GM23248 (cell line): ENCODE measurements around the gene FBXW7. TPM values are rescaled to one million over a fixed set of nuclear protein-coding genes. Genes with fewer than 3 reads are reported as not detected.

Experiments
- DNase-seq: peaks from one replicate; pipeline ENCODE4 v3.0.0-alpha.2; 2015
- H2AFZ ChIP-seq: fragments of 200-600 bp; sonication (generic); 2 replicates; pipeline ENCODE4 v1.6.1; 2016; ENCODE audit warnings: antibody characterized with exemption
- H3F3A ChIP-seq: fragments of 200-600 bp; sonication (generic); 2 replicates; pipeline ENCODE4 v1.6.1; 2016; ENCODE audit warnings: mild to moderate bottlenecking, antibody characterized with exemption, mixed run types; ENCODE audit not compliant: insufficient read depth
- H3K27ac ChIP-seq: fragments of 200-600 bp; sonication (generic); 2 replicates; pipeline ENCODE4 v1.5.1; 2016; ENCODE audit warnings: mild to moderate bottlenecking
- H3K27me3 ChIP-seq: fragments of 200-600 bp; sonication (generic); replicated peaks from 2 replicates; pipeline ENCODE4 v1.6.1; 2016; ENCODE audit warnings: mild to moderate bottlenecking; ENCODE audit not compliant: insufficient read depth
- H3K36me3 ChIP-seq: fragments of 200-600 bp; sonication (generic); 2 replicates; pipeline ENCODE4 v1.6.1; 2016; ENCODE audit warnings: low read depth, mild to moderate bottlenecking
- H3K4me1 ChIP-seq: fragments of 200-600 bp; sonication (generic); 2 replicates; pipeline ENCODE4 v1.6.1; 2016; ENCODE audit warnings: mild to moderate bottlenecking; ENCODE audit not compliant: insufficient read depth
- H3K4me2 ChIP-seq: fragments of 200-600 bp; sonication (generic); one replicate; pipeline ENCODE4 v1.6.1; 2016; ENCODE audit warnings: mild to moderate bottlenecking; ENCODE audit not compliant: unreplicated experiment
- H3K4me3 ChIP-seq: fragments of 200-600 bp; sonication (generic); 2 replicates; pipeline ENCODE4 v1.5.1; 2016; ENCODE audit warnings: mild to moderate bottlenecking
- H3K79me2 ChIP-seq: fragments of 200-600 bp; sonication (generic); 2 replicates; pipeline ENCODE4 v1.6.1; 2016; ENCODE audit warnings: mild to moderate bottlenecking; ENCODE audit not compliant: insufficient read depth
- H3K9ac ChIP-seq: fragments of 200-600 bp; sonication (generic); 2 replicates; pipeline ENCODE4 v1.6.1; 2016; ENCODE audit warnings: mild to moderate bottlenecking
- H3K9me2 ChIP-seq: fragments of 200-600 bp; sonication (generic); 2 replicates; pipeline ENCODE4 v1.6.1; 2016; ENCODE audit warnings: mixed run types, mild to moderate bottlenecking, moderate library complexity; ENCODE audit not compliant: insufficient read depth
- H3K9me3 ChIP-seq: fragments of 200-600 bp; sonication (generic); one replicate; pipeline ENCODE4 v1.6.1; 2017; ENCODE audit warnings: low read depth
- H4K20me1 ChIP-seq: fragments of 200-600 bp; sonication (generic); 2 replicates; pipeline ENCODE4 v1.6.0; 2016; ENCODE audit not compliant: insufficient read depth
- EZH2 ChIP-seq: fragments of 200-600 bp; sonication (generic); IDR thresholded peaks from 2 replicates; pipeline ENCODE4 v1.6.1; 2018; ENCODE audit warnings: antibody characterized with exemption, mild to moderate bottlenecking; ENCODE audit not compliant: insufficient read depth, poor library complexity, severe bottlenecking
- EZH2phosphoT487 ChIP-seq: fragments of 200-600 bp; sonication (generic); IDR thresholded peaks from 2 replicates; pipeline ENCODE4 v1.6.1; 2018; ENCODE audit warnings: antibody characterized with exemption, moderate library complexity, mild to moderate bottlenecking, low read depth; ENCODE audit not compliant: insufficient read depth
- WGBS, 2 experiments: methylation state at CpG; one replicate each; pipeline ENCODE4 v1.1.6; 2015 to 2017; ENCODE audit warnings: low lambda C conversion rate in 2 of 2, low coverage in 1 of 2; ENCODE audit errors: missing lambda C conversion rate in 2 of 2; 5-methylcytosine and 5-hydroxymethylcytosine counted together
- in situ Hi-C: fragments of 300-500 bp; cut with MboI; formaldehyde crosslinking; loops from 2 replicates; pipeline ENCODE4 v1.15.0; 2020
- polyA plus RNA-seq: library from polyadenylated mRNA; unstranded; fragments of >200 nt; fragmentation: Nextera tagmentation; extraction: Ambion mirVana; gene quantifications from 2 replicates; pipeline ENCODE4 v1.2.1, GENCODE V29; 2016
- total RNA-seq: library from RNA; depleted of rRNA; stranded (reverse); fragments of >200 nt; shearing (Covaris generic); gene quantifications from 2 replicates; pipeline ENCODE4 v1.2.3, GENCODE V29; 2014

The FBXW7 gene
- total and polyA plus RNA-seq, 2 experiments from 2014 or later = 8.8 to 29.0 TPM

DNA sequence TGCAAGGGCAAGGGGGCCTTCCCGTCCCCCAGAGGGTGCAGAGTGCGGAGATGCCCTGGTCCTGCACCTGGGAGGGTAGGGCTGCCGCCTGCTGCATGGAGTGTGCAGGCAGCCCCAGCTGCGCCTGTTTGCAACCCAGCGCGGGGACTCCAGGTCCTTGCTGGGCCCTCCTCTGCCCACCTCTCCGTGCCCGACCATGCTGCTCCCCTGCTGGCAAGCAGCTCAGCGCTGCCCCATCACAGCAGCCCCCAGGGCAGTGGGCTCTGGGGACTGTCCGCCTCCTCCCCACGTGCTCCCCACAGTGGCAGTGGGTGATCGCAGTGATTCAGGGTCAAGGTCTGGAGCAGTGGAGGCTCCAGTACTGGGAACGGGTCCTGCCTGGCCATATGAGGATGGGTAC is 5.0 kb upstream of the FBXW7 start:
- TF ChIP-seq EZH2 (no peak), EZH2phosphoT487 (no peak)
- in situ Hi-C loops = no loop called here
- Histone ChIP-seq H4K20me1 (no peaks in the 10 kb centered on the region), H3K27ac (no peak overlapping the region), H3K4me2 (no peak overlapping the region), H3K27me3 (no peaks in the 10 kb centered on the region), H3F3A (peaks cover 10% of the 10 kb centered on the region), H3K36me3 (no peaks in the 10 kb centered on the region), H3K4me3 (no peak overlapping the region), H3K4me1 (peaks cover 8% of the 10 kb centered on the region), H3K9me2 (no peaks in the 10 kb centered on the region), H3K79me2 (peaks cover 37% of the 10 kb centered on the region), H3K9ac (no peak overlapping the region), H2AFZ (no peak overlapping the region), H3K9me3 (no peaks in the 10 kb centered on the region)
- no peak for DNase-seq
- WGBS, 2 experiments = 93 to 98% methylated on average over 12 to 13 of the region's 13 CpGs

DNA sequence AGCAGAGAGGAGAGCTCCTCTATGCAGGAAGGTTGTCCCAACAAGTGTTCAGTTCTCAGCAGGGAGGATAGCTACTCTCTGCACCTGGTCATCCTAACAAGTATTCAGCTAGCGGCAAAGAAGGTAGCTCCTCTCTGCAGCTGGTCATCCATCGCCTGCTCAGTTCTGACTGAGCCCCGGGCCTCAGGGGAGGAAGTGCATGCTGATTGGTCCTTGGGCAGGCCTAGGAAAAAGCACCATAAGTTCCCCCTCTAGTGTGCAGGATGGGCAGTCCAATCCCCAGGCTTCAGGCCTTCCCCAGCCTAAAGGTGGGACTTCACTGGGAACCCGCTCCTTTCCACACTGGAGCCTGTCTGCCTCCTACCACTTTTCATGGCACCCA is 4.4 kb upstream of the FBXW7 start:
- Histone ChIP-seq H3K9me2 (no peaks in the 10 kb centered on the region), H3K27ac (no peak overlapping the region), H2AFZ (no peak overlapping the region), H3K4me3 (no peak overlapping the region), H3K4me2 (no peak overlapping the region), H3K27me3 (no peaks in the 10 kb centered on the region), H3K36me3 (no peaks in the 10 kb centered on the region), H4K20me1 (no peaks in the 10 kb centered on the region), H3K79me2 (peaks cover 42% of the 10 kb centered on the region), H3F3A (peaks cover 10% of the 10 kb centered on the region), H3K9ac (no peak overlapping the region), H3K9me3 (no peaks in the 10 kb centered on the region), H3K4me1 (peaks cover 8% of the 10 kb centered on the region)
- no peak for DNase-seq
- in situ Hi-C loops = no loop called here
- TF ChIP-seq EZH2 (no peak), EZH2phosphoT487 (no peak)
- 70 to 71% methylated on average over 4 of the region's 4 CpGs for WGBS, 2 experiments

DNA sequence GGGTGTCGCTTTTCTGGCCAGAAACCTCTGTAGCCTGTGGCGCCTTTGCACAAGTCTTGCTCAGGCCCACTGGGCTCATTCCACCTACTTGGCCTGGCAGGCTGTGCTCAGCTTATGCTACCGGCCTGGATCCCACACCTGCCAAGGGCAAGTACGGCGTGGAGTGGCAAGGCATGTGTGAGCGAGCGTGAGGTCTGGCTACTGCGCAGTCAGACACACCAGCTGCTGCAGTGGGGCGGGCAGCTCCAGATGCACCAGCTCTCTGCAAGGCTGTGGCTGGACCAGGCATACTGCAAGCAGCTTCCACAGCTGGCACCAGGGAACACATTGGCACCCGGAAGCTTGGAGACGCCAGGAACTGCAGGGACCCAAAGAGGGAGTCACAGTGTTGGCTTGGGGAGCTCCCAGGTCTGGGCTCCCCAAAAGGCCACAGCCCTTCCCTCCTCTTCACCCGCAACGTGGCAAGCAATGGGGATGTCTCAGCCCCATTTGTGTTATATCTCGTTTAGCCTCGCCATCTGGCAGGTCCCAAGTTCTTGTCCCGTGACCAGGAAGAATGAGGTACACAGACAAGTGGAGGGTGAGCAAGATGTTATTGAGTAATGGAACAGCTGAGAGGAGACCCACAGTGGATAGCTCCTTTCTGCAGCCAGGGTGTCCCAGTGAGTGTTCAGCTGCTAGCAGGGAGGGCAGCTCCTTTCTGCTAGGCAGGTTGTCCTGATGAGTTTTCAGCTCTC is 3.8 kb upstream of the FBXW7 start:
- Histone ChIP-seq H3K9ac (no peak overlapping the region), H2AFZ (no peak overlapping the region), H4K20me1 (no peaks in the 10 kb centered on the region), H3K36me3 (no peaks in the 10 kb centered on the region), H3F3A (peaks cover 10% of the 10 kb centered on the region), H3K9me3 (no peaks in the 10 kb centered on the region), H3K4me3 (no peak overlapping the region), H3K9me2 (no peaks in the 10 kb centered on the region), H3K4me2 (no peak overlapping the region), H3K79me2 (peaks cover 48% of the 10 kb centered on the region), H3K4me1 (peaks cover 8% of the 10 kb centered on the region), H3K27me3 (no peaks in the 10 kb centered on the region), H3K27ac (no peak overlapping the region)
- 90 to 93% methylated on average over 16 of the region's 16 CpGs for WGBS, 2 experiments
- TF ChIP-seq EZH2phosphoT487 = no peak
- DNase-seq = no peak
- in situ Hi-C loops = no loop called here

DNA sequence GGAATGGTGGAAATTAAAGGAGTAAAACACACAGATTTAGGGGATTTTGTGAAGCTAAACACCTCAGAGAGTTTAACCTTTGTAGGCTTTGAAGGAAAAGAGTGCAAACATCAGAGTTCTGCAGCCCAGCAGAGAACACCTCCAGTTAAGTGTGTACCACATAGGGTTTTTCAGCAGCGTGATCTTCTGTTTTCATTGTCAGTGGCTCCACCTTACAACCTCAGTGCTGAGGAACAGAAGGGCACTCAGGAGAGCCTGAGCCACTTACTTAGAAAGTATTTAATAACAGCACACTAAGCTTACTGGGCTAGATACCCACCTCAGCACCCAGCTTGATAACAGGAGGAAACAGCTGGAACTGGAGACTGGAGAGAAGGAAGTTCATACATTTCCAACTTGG is 2.0 kb upstream of the FBXW7 start:
- peaks cover 66% of the 10 kb centered on the region for H3K79me2 ChIP-seq
- peak overlapping the region; percentile 90 for H3K4me2 ChIP-seq
- 0 out of 2 replicates have a peak overlapping the region, but pooled peaks have one; percentile 97 for H3K9ac ChIP-seq

More for the DNA sequence above, 2.0 kb upstream of the FBXW7 start:
- H3K4me1 ChIP-seq = peaks cover 22% of the 10 kb centered on the region
- WGBS, 2 experiments = 71 to 86% methylated on average over 1 of the region's 1 CpG
- no peaks in the 10 kb centered on the region for H3K9me2 ChIP-seq
- no peak for DNase-seq
- peak overlapping the region; percentile 94; the same call in 1 of the 2 replicates for H3K27ac ChIP-seq
- no peaks in the 10 kb centered on the region; the same call in 1 of the 2 replicates for H4K20me1 ChIP-seq
- peaks cover 10% of the 10 kb centered on the region for H3F3A ChIP-seq
- H3K4me3 ChIP-seq = no peak overlapping the region
- H3K27me3 ChIP-seq = no peaks in the 10 kb centered on the region
- H3K9me3 ChIP-seq = no peaks in the 10 kb centered on the region
- H2AFZ ChIP-seq = no peak overlapping the region
- no peaks in the 10 kb centered on the region for H3K36me3 ChIP-seq
- TF ChIP-seq EZH2 (no peak), EZH2phosphoT487 (no peak)
- in situ Hi-C loops = no loop called here
